ENCODE results near the gene CTSG.
A peak's percentile ranks its signal among the peaks of the same experiment; 100 is the strongest.
"Not testable (repeated sequence)": the region's sequence is repeated elsewhere in the genome, so short reads cannot be mapped to it uniquely, and the experiment has no call there.

Gene CTSG

GRCh38 chr14:24576182-24576581, at the start of gene CTSG:
Gene CTSG, minus strand, starts transcription at chr14:24576250. Its CDS starts 27 bp downstream, at chr14:24576223.
- DNase-seq = no peak

GRCh38 chr14:24613747-24614146, 37.7 kb upstream of the CTSG start:
- no peak for DNase-seq

- no peak for DNase-seq
These were observed 37.2 kb upstream of the CTSG start for GRCh38 chr14:24613241-24613640.

- DNase-seq = peak; percentile 7
These were observed 36.1 kb upstream of the CTSG start for GRCh38 chr14:24612196-24612595.

GRCh38 chr14:24609655-24610344, 33.8 kb upstream of the CTSG start, which contains the start of gene GZMH:
Gene GZMH, minus strand, starts transcription at chr14:24609685. Its CDS starts 72 bp downstream, at chr14:24609613.
- no peak for DNase-seq

GRCh38 chr14:24607635-24608514, 31.8 kb upstream of the CTSG start:
- no peak for DNase-seq

- DNase-seq = no peak
These were observed 31.0 kb upstream of the CTSG start for GRCh38 chr14:24607081-24607480.

- DNase-seq = no peak
These were observed 30.2 kb upstream of the CTSG start for GRCh38 chr14:24606297-24606696.

GRCh38 chr14:24605435-24606190, 29.6 kb upstream of the CTSG start:
- DNase-seq = peak; percentile 5

GRCh38 chr14:24597403-24597802, 21.4 kb upstream of the CTSG start:
- DNase-seq = no peak

- DNase-seq = no peak
These were observed 19.2 kb upstream of the CTSG start for GRCh38 chr14:24595073-24595808.

GRCh38 chr14:24591004-24591403, 15.0 kb upstream of the CTSG start:
- DNase-seq = not testable (repeated sequence)

- DNase-seq = not testable (repeated sequence)
These were observed 8.4 kb upstream of the CTSG start for GRCh38 chr14:24584402-24584801.

GRCh38 chr14:24578558-24578957, 2.5 kb upstream of the CTSG start:
- no peak for DNase-seq

GRCh38 chr14:24576771-24577170, 721 bp upstream of the CTSG start:
- no peak for DNase-seq

- no peak for DNase-seq
These were observed 1.8 kb downstream of the CTSG start for GRCh38 chr14:24574206-24574774.

GRCh38 chr14:24566318-24566717, 9.7 kb downstream of the CTSG start:
- no peak for DNase-seq

GRCh38 chr14:24565766-24566165, 10.3 kb downstream of the CTSG start:
- DNase-seq = no peak

GRCh38 chr14:24563505-24563904, 12.5 kb downstream of the CTSG start:
- DNase-seq = no peak

- DNase-seq = no peak
These were observed 19.3 kb downstream of the CTSG start for GRCh38 chr14:24556756-24557155.

GRCh38 chr14:24549064-24549463, 27.0 kb downstream of the CTSG start:
- DNase-seq = not testable (repeated sequence)

GRCh38 chr14:24542346-24542936, 33.6 kb downstream of the CTSG start:
- DNase-seq = no peak
